DND-41 (cell line): ENCODE measurements around the gene TMCC1.

Source experiments
- ATAC-seq: fragments of 200-7000 bp; cut with Tn5 transposase; 3 replicates; pipeline ENCODE4 v1.9.1; 2021; ENCODE audit warnings: low read depth; ENCODE audit not compliant: insufficient read depth
- DNase-seq: peaks from one replicate; pipeline ENCODE4 v3.0.0-alpha.2; 2020
- H2AFZ ChIP-seq: 2 replicates; pipeline ENCODE4 v1.6.0; 2012; ENCODE audit warnings: low read depth, low read length
- H3K27ac ChIP-seq: 2 replicates; pipeline ENCODE4 v1.5.1; 2012; ENCODE audit warnings: low read length, inconsistent platforms
- H3K27me3 ChIP-seq: fragments of 200-600 bp; sonication (generic); 2 replicates; pipeline ENCODE4 v1.6.0; 2012; ENCODE audit warnings: low read length, mild to moderate bottlenecking, inconsistent platforms; ENCODE audit not compliant: insufficient read depth, poor library complexity
- H3K36me3 ChIP-seq: 2 replicates; pipeline ENCODE4 v1.5.1; 2012; ENCODE audit warnings: low read length, inconsistent platforms; ENCODE audit not compliant: insufficient read depth
- H3K4me1 ChIP-seq: 2 replicates; pipeline ENCODE4 v1.5.1; 2012; ENCODE audit warnings: mild to moderate bottlenecking, low read length; ENCODE audit not compliant: insufficient read depth
- H3K4me2 ChIP-seq: 2 replicates; pipeline ENCODE4 v1.6.0; 2012; ENCODE audit warnings: mild to moderate bottlenecking, moderate library complexity, low read length, inconsistent platforms; ENCODE audit not compliant: insufficient read depth
- H3K4me3 ChIP-seq, 2 experiments: fragments of 200-600 bp in 1 of 2; shearing (Covaris generic) in 1 of 2; 2 replicates each; pipeline ENCODE4 v1.5.1; 2012 to 2016; ENCODE audit warnings: inconsistent platforms in 2 of 2, low read length in 2 of 2, mild to moderate bottlenecking in 2 of 2, low read depth in 1 of 2, moderate library complexity in 1 of 2
- H3K79me2 ChIP-seq: 2 replicates; pipeline ENCODE4 v1.6.0; 2012; ENCODE audit warnings: low read length, inconsistent platforms; ENCODE audit not compliant: insufficient read depth
- H3K9ac ChIP-seq: 2 replicates; pipeline ENCODE4 v1.6.0; 2012; ENCODE audit warnings: low read depth, mild to moderate bottlenecking, inconsistent platforms, low read length, moderate library complexity
- H3K9me3 ChIP-seq: 2 replicates; pipeline ENCODE4 v1.5.1; 2012; ENCODE audit warnings: low read length, moderate library complexity, mild to moderate bottlenecking, inconsistent platforms; ENCODE audit not compliant: insufficient read depth, severe bottlenecking
- H4K20me1 ChIP-seq: 2 replicates; pipeline ENCODE4 v1.6.0; 2012; ENCODE audit warnings: low read length; ENCODE audit not compliant: insufficient read depth
- EZH2 ChIP-seq: IDR thresholded peaks from 3 replicates; pipeline ENCODE4 v1.6.1; 2012; ENCODE audit warnings: borderline replicate concordance, low read depth, mild to moderate bottlenecking, moderate library complexity, low read length, inconsistent platforms; ENCODE audit not compliant: severe bottlenecking
- TF ChIP-seq, protein P1 (sequence below): IDR thresholded peaks from 2 replicates; pipeline ENCODE4 v1.5.1; 2012; ENCODE audit warnings: borderline replicate concordance, low read length, moderate library complexity, mild to moderate bottlenecking; ENCODE audit not compliant: poor library complexity, severe bottlenecking; ENCODE audit errors: extremely low read depth

Gene TMCC1

DNA sequence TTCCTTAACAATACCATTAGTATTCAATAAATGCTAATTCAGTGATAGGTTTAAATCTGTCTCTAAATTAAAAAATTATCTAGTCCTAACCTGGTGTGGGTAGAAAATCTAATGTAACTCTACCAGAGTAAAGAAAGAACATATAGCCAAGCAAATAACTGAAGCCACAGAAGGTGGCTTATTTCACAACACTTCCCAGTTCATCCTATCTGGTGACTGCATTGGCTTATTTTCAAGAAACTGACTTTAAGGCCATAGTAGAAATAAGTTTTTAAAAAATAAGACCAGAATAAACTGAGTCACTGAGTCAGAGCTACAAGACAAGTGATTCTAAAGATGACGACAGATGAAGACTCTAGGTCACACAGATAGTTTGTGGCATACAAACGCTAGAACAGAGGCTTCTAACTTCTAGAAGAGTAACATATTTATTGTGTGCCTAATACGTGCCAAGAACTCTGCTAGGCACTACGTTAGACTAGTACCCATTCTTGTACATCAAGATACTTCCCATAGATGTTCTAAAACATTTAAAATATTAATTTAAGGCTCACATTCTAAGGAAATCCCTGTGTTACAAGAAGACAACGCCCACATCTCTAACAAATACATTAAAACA lies 25.9 kb downstream of the TMCC1 start:
- Histone ChIP-seq H3K36me3 (peaks cover 27% of the 10 kb centered on the region), H2AFZ (no peak overlapping the region), H3K4me2 (no peak overlapping the region), H3K4me3 (no peak overlapping the region), H3K79me2 (peaks cover 71% of the 10 kb centered on the region), H3K4me1 (no peaks in the 10 kb centered on the region), H3K27ac (no peak overlapping the region), H3K27me3 (no peaks in the 10 kb centered on the region), H4K20me1 (peaks cover 3% of the 10 kb centered on the region; the same call in 1 of the 2 replicates), H3K9ac (no peak overlapping the region), H3K9me3 (no peaks in the 10 kb centered on the region)
- TF ChIP-seq, protein P1, sequence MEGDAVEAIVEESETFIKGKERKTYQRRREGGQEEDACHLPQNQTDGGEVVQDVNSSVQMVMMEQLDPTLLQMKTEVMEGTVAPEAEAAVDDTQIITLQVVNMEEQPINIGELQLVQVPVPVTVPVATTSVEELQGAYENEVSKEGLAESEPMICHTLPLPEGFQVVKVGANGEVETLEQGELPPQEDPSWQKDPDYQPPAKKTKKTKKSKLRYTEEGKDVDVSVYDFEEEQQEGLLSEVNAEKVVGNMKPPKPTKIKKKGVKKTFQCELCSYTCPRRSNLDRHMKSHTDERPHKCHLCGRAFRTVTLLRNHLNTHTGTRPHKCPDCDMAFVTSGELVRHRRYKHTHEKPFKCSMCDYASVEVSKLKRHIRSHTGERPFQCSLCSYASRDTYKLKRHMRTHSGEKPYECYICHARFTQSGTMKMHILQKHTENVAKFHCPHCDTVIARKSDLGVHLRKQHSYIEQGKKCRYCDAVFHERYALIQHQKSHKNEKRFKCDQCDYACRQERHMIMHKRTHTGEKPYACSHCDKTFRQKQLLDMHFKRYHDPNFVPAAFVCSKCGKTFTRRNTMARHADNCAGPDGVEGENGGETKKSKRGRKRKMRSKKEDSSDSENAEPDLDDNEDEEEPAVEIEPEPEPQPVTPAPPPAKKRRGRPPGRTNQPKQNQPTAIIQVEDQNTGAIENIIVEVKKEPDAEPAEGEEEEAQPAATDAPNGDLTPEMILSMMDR, result no peak
- no peak for TF ChIP-seq EZH2
- ATAC-seq, result no peak
- DNase-seq, result no peak

DNA sequence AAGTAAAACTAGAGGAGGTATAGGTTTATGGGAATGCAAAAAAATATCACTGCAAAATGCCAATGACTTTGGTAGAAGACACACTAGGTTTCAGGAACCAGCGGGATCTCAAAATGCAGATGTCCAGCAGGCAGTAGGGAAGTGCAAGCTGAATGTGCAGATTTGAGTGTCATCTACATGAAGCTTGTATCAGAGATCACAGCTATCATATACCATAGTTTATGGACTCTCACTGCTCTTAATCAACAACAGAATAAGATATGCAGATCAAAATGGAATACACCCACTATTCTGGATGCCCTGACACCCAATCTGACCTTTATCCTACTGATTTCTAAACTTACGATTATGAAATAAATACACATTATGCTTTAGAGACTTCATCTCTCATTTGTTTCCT lies 27.7 kb downstream of the TMCC1 start:
- Histone ChIP-seq H3K4me2 (no peak overlapping the region), H3K4me3 (no peak overlapping the region), H3K79me2 (peaks cover 71% of the 10 kb centered on the region), H3K27me3 (no peaks in the 10 kb centered on the region), H3K9me3 (no peaks in the 10 kb centered on the region), H3K36me3 (peaks cover 21% of the 10 kb centered on the region), H3K27ac (no peak overlapping the region), H3K9ac (no peak overlapping the region), H3K4me1 (no peaks in the 10 kb centered on the region), H4K20me1 (peaks cover 3% of the 10 kb centered on the region; the same call in 1 of the 2 replicates), H2AFZ (no peak overlapping the region)
- DNase-seq (no peak), ATAC-seq (no peak)
- TF ChIP-seq, protein P1, result no peak
- no peak for TF ChIP-seq EZH2

DNA sequence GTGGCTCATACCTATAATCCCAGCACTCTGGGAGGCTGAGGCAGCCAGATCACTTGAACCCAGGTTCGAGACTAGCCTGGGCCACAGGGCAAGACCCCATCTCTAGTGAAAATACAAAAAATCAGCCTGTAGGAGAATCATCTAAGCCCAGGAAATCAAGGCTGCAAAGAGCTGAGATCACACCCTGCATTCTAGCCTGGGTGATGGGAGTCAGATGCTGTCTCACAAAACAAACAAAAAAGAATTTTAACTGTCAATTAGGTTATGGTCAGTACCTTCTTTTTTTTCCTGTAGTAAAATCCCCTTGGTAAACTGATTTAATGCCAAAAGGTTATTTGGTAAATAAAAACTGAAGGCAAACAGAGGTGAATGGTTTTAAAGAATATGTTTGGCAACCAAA lies 29.0 kb downstream of the TMCC1 start:
- no peak overlapping the region for H3K27ac ChIP-seq
- H3K4me3 ChIP-seq, result no peak overlapping the region
- peaks cover 63% of the 10 kb centered on the region for H3K79me2 ChIP-seq
- H3K27me3 ChIP-seq, result no peaks in the 10 kb centered on the region
- no peak overlapping the region for H2AFZ ChIP-seq
- H3K9ac ChIP-seq, result no peak overlapping the region
- peaks cover 3% of the 10 kb centered on the region; the same call in 1 of the 2 replicates for H4K20me1 ChIP-seq
- no peaks in the 10 kb centered on the region for H3K9me3 ChIP-seq
- H3K4me1 ChIP-seq, result no peaks in the 10 kb centered on the region
- DNase-seq (no peak), ATAC-seq (no peak)
- peaks cover 20% of the 10 kb centered on the region for H3K36me3 ChIP-seq
- no peak overlapping the region for H3K4me2 ChIP-seq
- no peak for TF ChIP-seq EZH2
- TF ChIP-seq, protein P1, result no peak
